GM12874 (cell line): ENCODE measurements around the gene STKLD1.

Source experiments
- CTCF ChIP-seq: IDR thresholded peaks from 2 replicates; pipeline ENCODE4 v1.5.1; 2011; ENCODE audit warnings: low read depth, mild to moderate bottlenecking, control low read depth, low read length, moderate library complexity; ENCODE audit not compliant: insufficient read depth

The STKLD1 gene

GRCh38 chr9:133454943-133455673 lies 78.9 kb downstream of the STKLD1 start:
- TF ChIP-seq CTCF, result no peak
